HG02852 (cell line): ENCODE results near the gene DYRK1A.

Experiments
- ATAC-seq: cut with Tn5 transposase; IDR thresholded peaks from one replicate; pipeline ENCODE4 v1.9.1; 2021; ENCODE audit warnings: mild to moderate bottlenecking, moderate library complexity; ENCODE audit not compliant: unreplicated experiment

Gene DYRK1A

GRCh38 chr21:37415939-37416338, 49.4 kb downstream of the DYRK1A start:
- no peak for ATAC-seq

GRCh38 chr21:37416914-37417313, 50.3 kb downstream of the DYRK1A start:
- no peak for ATAC-seq

DNA sequence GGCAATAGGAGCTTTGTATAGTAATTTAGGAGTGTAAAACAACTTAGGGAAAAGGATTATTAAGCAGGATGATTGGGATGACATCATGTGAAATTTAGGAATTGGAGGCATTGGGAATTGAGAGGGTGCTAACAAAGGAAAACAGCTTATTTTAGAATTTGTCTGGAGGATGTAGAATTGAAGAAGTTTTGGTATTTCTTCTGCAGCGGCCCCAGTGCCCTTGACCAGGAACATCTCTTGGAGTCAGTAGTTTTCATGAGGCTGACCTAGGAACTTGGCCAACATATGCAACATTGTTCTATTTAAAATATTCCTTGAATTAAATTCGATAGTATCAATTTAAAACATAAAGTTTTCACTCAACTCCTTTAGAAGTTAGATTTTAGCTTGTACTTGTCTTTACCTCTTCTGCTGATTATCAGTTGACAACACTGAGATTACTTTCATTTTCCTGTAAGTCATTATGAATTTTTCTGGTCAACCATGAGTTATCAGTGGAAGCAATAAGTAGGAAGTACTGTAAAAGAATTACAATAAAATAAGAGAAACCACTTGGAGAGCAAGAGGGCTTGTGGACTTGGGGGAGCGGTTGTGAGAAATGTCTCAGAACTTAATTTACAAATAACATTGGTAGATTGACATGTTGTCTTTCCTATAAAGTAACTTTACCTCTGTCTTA, 52.8 kb downstream of the DYRK1A start:
- no peak for ATAC-seq

DNA sequence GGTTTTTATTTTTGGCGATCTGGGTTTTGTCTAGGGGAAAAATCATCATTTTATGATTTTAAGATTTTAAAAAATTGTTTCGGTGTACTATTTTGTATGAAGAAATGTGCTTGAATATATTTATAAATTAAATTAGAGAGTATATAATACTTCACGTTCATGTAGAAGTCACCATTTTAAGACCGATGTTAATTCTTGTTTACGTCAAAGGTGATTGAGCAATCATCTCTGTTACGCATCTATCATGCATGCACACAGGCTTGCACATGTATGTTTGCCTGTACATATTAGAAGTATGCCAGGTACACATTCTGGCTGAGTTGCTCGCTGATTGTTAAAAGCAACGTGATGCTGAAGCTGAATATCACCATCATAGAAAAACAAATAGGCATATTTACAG, 54.7 kb downstream of the DYRK1A start:
- no peak for ATAC-seq

DNA sequence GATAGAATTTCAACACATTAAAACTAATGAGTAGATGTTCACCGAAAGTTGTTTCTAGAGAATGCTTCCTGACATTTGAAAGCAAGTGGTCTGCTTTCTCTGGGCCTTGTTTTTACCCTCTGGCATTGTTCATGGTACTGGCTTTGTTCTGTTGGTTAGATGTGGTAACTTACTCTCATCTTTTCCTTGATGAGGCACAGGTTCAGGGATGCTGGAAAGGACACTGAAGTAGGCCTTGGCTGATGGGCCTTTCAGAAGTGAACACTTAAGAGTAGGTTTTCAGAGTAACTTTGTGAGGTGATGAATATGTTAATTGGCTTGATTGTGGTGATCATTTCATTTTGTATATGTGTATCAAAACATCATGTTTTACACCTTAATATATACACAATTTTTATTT, 55.8 kb downstream of the DYRK1A start:
- ATAC-seq = no peak

DNA sequence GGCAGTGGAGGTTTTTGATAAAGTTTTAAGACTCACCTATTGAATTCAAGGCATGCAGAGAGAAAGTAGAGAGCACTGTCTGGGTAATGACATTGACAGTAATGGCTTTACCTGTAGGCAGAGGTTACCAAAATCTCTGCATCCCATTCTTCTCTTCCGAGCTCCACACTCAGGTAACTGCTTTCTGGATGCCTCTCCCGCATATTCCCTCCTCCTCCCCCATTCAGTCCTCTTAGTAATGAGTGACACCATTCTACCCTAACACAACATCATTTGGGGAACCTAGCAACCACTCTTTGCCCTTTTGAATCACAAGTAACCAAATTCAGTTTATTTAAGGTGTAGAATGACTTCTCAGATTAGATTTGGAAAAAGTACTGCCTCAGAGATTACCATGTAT, 56.5 kb downstream of the DYRK1A start:
- ATAC-seq = no peak

- ATAC-seq = no peak
These were observed 57.8 kb downstream of the DYRK1A start for GRCh38 chr21:37424396-37424795.

GRCh38 chr21:37425001-37425400, 58.4 kb downstream of the DYRK1A start:
- no peak for ATAC-seq

- no peak for ATAC-seq
These were observed 59.1 kb downstream of the DYRK1A start for GRCh38 chr21:37425684-37426083.

DNA sequence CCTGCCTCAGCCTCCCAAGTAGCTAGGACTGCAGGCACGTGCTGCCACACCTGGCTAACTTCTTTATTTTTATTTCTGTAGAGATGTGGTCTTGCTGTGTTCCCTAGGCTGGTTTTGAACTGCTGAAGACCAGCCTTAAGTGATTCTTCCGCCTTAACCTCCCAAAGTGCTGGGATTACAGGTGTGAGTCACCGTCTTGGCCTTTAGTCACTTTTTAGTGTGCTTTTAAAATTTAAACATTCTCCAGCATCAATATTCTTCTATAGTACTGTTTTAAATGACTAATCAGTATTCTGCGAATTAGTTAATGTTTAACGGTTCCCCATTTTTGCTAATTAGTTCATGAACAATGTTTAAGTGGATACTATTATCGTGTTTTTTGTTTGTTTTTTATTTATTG, 60.6 kb downstream of the DYRK1A start:
- no peak for ATAC-seq

DNA sequence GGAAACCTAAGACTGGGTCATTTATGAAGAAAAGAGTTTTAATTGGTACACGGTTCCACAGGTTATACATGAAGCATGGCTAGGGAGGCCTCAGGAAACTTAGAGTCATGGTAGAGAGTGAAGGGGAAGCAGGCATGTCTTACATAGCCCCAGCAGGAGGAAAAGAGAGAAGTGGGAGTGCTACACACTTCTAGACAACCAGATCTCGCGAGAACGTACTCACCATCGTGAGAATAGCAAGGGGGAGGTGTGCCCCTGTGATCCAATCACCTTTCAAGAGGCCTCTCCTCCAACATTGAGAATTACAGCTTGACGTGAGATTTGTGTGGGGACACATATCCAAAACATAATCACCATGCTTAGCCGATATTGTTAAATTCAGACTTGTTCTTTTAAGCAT, 62.8 kb downstream of the DYRK1A start:
- no peak for ATAC-seq

DNA sequence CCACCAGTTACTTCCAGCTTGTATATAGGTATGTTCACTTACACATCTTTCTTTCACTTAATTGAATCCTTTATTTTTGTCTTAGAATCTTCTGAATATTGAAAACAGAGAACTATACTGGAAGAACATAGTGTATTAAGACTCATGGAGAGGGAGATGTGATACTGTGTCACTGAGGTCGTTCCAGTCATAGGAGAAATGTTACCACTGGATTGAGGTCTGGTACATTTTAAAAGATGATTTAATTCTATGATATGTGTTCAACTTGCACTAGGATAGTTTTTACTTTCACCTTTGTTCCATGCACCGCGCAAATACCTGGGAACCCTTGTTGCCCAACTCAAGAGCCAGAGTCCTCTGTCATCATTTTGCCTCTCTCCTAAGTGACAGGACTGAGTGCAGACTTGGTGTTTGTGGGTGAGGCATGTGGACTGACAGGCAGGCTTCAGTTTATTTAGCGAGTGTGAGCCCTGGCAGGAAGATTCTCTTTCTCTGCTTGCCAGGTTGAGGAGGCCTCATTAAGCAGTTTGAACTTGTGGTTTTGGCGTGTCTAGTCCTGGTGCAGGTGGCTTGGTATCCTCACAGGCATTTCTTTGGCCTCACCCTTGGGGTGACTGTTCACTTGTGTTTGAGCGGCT, 63.7 kb downstream of the DYRK1A start:
- ATAC-seq = no peak

GRCh38 chr21:37431243-37431642, 64.7 kb downstream of the DYRK1A start:
- no peak for ATAC-seq

- ATAC-seq = no peak
These were observed 66.3 kb downstream of the DYRK1A start for GRCh38 chr21:37432710-37433455.

DNA sequence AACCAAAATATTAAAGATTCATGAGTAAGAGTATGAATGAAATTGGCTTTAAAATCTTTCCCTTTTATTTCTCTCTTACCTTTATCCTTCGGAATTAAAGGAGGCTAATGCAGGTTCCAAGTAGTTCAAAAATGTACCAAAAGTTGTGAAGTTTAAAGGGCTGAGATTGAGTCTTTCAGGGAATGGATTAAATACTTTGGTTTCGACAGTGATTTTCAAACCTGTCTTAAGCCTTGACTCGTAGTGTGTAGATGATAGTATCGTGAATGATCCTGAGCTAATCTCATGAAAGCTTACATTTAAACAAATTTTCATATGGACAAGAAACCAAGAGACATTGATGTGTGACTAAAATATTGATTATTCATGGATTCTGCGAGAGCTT, 66.9 kb downstream of the DYRK1A start:
- ATAC-seq = no peak

DNA sequence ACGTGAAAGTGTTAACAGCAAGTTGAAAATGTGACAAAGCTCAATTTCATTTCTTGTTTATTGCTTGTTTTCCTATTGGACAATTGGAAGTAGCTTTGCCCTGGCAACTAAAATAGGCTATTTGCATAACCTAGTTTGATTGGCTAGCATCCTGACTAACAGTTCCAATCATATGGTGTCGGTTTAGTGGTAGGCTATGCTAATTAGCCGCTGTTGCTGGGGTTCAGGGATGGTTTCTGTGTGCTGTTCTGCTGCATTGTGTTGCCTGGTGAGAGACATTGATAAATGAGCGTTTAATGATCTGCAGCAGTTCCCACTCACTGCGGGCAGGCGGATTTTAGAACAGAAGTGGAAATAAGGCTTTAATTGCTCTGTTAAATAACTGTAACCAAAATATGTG, 68.5 kb downstream of the DYRK1A start:
- ATAC-seq = no peak

DNA sequence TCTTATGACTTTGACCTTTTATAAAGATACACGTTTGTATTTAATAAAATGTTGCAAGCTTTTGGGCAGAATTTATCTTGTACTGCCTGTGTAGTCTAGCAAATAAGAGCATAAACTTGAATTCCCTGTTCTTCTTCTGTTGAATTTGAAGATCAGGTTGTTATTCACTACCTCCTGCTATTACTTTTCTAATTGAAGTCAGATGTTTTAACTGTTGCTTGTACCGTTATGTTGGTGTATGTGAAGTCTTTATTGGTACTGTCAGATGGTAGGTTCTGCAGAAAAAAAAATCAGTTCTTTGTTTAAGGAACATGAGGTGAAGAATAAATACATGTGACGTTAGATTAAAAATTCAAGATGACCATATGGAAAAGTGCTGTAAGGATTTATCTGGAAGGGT, 69.1 kb downstream of the DYRK1A start:
- ATAC-seq = no peak

GRCh38 chr21:37436174-37436573, 69.6 kb downstream of the DYRK1A start:
- ATAC-seq = no peak

DNA sequence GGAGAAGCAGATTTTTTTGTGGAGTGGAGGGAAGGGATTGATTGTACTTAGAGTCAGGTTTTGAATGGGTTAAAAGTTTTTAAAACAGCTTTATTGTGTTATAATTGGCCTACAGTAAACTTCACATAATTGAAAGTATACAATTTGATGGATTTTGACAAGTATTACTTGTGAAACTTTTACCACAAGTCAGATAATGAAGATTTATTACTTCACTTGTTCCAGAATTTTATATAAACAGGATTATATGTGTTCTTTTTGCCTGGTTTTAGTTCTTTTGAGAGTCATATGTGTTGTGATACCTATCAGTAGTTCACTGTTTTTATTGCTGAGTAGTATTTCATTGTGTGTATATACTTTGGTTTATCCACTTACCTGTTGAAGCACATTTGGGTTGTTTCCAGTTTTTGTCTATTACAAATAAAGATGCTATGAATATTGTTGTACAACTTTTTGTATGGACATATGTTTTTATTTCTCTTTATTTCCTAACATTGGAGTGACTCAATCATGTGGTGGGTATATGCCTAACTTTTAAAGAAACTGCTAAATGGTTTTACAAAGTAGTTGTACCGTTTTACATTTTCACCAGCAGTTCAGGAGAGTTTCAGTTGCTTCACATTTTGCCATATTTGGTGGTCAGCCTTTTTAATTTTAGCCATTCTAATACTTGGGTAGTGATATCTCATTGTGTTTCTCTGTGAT, 71.0 kb downstream of the DYRK1A start:
- no peak for ATAC-seq

- ATAC-seq = no peak
These were observed 77.1 kb downstream of the DYRK1A start for GRCh38 chr21:37443683-37444082.

DNA sequence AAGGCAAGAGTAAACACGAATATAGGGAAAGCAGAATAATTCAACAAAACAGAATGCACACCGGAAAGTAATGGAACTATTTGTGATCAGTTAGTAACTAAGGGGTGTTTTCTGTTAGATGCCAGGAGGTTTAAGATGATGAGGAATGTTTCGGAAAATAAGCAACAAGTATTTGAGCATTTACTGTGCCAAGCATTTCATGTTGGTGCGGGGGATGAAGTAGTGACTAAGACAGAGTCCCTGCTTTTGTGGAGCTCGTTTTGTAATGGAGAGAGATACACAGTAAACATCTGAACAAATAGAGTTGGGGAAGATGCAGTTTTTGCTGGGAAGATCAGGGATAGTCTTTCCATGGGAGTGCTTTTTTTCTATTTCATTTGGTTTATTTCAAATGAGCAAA, 78.7 kb downstream of the DYRK1A start:
- ATAC-seq = no peak

DNA sequence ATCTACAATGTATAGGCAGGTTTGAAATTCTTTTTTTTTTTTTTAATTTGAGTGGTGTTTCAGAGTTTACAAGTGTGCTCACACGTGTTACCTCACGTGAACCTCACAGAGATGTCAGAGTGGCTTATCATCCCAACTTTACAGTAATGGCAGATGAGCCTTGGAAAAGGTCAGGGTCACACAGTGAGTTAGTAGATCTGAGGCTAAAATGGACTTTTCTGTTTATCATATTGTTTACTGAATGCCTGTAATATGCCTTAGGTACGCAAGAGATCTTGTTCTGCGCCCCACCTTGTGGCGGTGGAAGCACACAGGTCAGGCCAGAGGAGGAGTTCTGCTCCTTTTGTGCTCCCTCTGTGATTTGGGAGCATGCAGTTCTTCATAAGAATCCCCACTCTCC, 80.0 kb downstream of the DYRK1A start:
- no peak for ATAC-seq
